Stimulated activated naive B cell treated with anti-CD40 and anti-IgM and Interleukin-4, amounts not matched to agents 10 μg/mL and 1 μg/mL and 100 μg/mL, for 72 hours (primary cell): ENCODE results near the gene SYNE1.
"Not testable (repeated sequence)": the region's sequence is repeated elsewhere in the genome, so short reads cannot be mapped to it uniquely, and the experiment has no call there.

Experiments
- ATAC-seq, 2 donors: fragments of 150-1000 bp; cut with Tn5 transposase; replicated peaks; 2 replicates each; pipeline ENCODE4 v1.10.0; 2021; ENCODE audit warnings: moderate library complexity in 1 of 2
- DNase-seq: peaks from one replicate; pipeline ENCODE4 v3.0.0; 2021
- H3K27ac Mint-ChIP-seq: one replicate; pipeline ENCODE4 v1.8.0; 2022; ENCODE audit warnings: mild to moderate bottlenecking, mixed read lengths
- H3K27me3 Mint-ChIP-seq, 2 donors: one replicate each; pipeline ENCODE4 v1.8.0; 2022; ENCODE audit warnings: mixed read lengths in 2 of 2
- H3K36me3 Mint-ChIP-seq, 2 donors: one replicate each; pipeline ENCODE4 v1.8.0; 2022; ENCODE audit warnings: mixed read lengths in 2 of 2, mild to moderate bottlenecking in 1 of 2
- H3K4me1 Mint-ChIP-seq, 2 donors: one replicate each; pipeline ENCODE4 v1.8.0; 2022; ENCODE audit warnings: mixed read lengths in 2 of 2, mild to moderate bottlenecking in 1 of 2
- H3K4me3 Mint-ChIP-seq, 2 donors: one replicate each; pipeline ENCODE4 v1.8.0; 2022; ENCODE audit warnings: mild to moderate bottlenecking in 2 of 2, mixed read lengths in 2 of 2, moderate library complexity in 1 of 2
- H3K9me3 Mint-ChIP-seq, 2 donors: one replicate each; pipeline ENCODE4 v1.8.0; 2022; ENCODE audit warnings: mixed read lengths in 2 of 2, mild to moderate bottlenecking in 1 of 2

The SYNE1 gene, protein sequence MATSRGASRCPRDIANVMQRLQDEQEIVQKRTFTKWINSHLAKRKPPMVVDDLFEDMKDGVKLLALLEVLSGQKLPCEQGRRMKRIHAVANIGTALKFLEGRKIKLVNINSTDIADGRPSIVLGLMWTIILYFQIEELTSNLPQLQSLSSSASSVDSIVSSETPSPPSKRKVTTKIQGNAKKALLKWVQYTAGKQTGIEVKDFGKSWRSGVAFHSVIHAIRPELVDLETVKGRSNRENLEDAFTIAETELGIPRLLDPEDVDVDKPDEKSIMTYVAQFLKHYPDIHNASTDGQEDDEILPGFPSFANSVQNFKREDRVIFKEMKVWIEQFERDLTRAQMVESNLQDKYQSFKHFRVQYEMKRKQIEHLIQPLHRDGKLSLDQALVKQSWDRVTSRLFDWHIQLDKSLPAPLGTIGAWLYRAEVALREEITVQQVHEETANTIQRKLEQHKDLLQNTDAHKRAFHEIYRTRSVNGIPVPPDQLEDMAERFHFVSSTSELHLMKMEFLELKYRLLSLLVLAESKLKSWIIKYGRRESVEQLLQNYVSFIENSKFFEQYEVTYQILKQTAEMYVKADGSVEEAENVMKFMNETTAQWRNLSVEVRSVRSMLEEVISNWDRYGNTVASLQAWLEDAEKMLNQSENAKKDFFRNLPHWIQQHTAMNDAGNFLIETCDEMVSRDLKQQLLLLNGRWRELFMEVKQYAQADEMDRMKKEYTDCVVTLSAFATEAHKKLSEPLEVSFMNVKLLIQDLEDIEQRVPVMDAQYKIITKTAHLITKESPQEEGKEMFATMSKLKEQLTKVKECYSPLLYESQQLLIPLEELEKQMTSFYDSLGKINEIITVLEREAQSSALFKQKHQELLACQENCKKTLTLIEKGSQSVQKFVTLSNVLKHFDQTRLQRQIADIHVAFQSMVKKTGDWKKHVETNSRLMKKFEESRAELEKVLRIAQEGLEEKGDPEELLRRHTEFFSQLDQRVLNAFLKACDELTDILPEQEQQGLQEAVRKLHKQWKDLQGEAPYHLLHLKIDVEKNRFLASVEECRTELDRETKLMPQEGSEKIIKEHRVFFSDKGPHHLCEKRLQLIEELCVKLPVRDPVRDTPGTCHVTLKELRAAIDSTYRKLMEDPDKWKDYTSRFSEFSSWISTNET (N-terminal part only)

DNA sequence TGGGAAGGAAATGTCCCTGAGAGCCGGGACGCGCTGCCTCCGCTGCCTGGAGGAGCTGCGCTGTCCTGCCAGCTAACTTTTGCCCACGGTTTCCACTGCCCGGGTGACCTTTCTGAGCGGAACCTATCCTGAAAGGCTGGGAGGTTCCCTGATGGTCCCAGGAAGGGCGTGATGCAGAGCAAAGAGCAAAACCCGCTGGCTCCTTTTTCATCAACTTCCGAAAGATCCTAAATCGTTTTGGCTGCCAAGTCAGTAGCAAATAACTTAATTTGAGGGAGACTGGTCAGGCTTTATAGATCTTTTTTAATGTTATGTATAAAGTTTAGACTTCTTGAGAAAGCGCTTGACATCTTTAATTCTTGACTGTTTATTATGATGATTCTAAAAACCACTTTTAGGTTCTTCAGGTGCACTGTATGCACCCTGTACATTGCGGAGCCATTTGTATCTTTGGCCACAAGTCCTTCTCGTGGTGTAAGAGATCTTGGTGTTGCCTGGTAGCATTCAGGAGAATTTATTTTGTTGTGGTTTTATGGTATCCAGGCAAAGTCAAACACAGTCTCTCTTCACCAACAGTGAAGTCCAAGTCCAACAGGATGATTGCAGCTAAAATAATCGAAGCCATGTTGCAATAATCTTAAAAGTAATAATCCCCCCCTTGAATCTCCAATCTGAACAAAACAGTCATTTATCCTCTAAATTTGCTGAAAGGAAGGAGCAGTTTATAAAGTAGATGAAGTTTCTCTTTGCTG is at the start of gene SYNE1:
Gene SYNE1, minus strand, starts transcription at position 67 of the 752 bp plus-strand sequence. CDS start 9,031 bp downstream, outside the sequence.
- Mint-ChIP-seq H3K4me1 (peaks cover 5 to 9% of the 10 kb centered on the region in 2 donors), H3K36me3 (no peaks in the 10 kb centered on the region), H3K27ac (peak within 1 kb of the TSS; percentile 52), H3K27me3 (peaks cover 29 to 38% of the 10 kb centered on the region in 2 donors), H3K4me3 (peak within 1 kb of the TSS; percentile 65 to 70), H3K9me3 (no peaks in the 10 kb centered on the region)
- DNase-seq (no peak), ATAC-seq (no peak)

DNA sequence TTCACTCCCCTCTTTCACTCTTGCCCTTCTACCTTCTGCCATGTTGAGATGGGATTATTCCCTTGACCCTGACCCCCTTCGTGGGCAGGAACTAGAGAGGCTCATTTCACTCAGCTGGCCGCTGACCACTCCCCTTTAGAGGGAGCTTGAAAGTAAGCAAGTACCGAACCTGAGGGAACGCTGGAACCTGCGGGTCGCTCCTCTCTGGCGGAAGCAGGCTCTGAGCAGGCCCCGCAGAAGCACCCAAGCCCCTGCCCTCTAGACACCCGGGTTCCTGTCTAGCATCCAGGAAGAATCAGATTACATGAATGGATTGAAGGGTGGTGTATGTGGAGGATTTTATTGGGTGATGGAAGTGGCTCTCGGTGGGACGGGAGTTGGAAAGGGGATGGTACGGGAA is 48.7 kb upstream of the SYNE1 start:
- Mint-ChIP-seq H3K27ac (no peak overlapping the region), H3K9me3 (peaks cover 0 to 2% of the 10 kb centered on the region in 2 donors), H3K4me3 (no peak overlapping the region), H3K36me3 (no peaks in the 10 kb centered on the region), H3K4me1 (no peaks in the 10 kb centered on the region), H3K27me3 (no peaks in the 10 kb centered on the region)
- ATAC-seq, result no peak
- DNase-seq, result no peak

GRCh38 chr6:152682935-152683334 is 45.8 kb upstream of the SYNE1 start:
- DNase-seq, H3K27ac Mint-ChIP-seq, H3K4me1 Mint-ChIP-seq, H3K27me3 Mint-ChIP-seq, H3K4me3 Mint-ChIP-seq, H3K36me3 Mint-ChIP-seq, H3K9me3 Mint-ChIP-seq, ATAC-seq: not testable (repeated sequence)

- DNase-seq (no peak), ATAC-seq (no peak)
- Mint-ChIP-seq H3K27ac (no peak overlapping the region), H3K9me3 (peaks cover 0 to 2% of the 10 kb centered on the region in 2 donors), H3K36me3 (no peaks in the 10 kb centered on the region), H3K4me3 (no peak overlapping the region), H3K4me1 (peaks cover 0 to 6% of the 10 kb centered on the region in 2 donors), H3K27me3 (no peaks in the 10 kb centered on the region)
These were observed 45.0 kb upstream of the SYNE1 start for GRCh38 chr6:152682141-152682540.

- H3K36me3 Mint-ChIP-seq, result no peaks in the 10 kb centered on the region
- DNase-seq, result no peak
- peaks cover 0 to 2% of the 10 kb centered on the region in 2 donors for H3K9me3 Mint-ChIP-seq
- peaks cover 0 to 6% of the 10 kb centered on the region in 2 donors for H3K4me1 Mint-ChIP-seq
- no peak overlapping the region for H3K4me3 Mint-ChIP-seq
- H3K27me3 Mint-ChIP-seq, result no peaks in the 10 kb centered on the region
- no peak overlapping the region for H3K27ac Mint-ChIP-seq
- no peak for ATAC-seq
These were observed 43.8 kb upstream of the SYNE1 start for GRCh38 chr6:152680879-152681517.

DNA sequence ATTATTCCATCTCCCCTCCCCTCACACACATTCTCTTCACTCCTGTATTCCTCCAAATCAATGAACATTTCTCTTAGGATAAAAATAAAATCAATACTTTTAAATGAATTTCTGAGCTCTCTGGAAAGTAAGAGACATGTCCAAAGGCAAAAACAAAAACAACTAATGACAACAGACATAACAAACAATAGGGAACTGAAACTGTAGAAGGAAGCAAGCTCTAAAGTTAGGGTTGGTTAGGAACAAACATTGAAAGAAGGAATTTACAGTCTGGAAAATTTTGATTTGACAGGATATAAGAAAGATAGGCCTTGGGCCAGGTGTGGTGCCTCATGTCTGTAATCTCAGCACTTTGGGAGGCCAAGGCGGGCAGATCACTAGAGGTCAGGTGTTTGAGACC is 43.0 kb upstream of the SYNE1 start:
- ATAC-seq (no peak), DNase-seq (no peak)
- H3K27ac Mint-ChIP-seq, result no peak overlapping the region
- H3K36me3 Mint-ChIP-seq, result no peaks in the 10 kb centered on the region
- peaks cover 0 to 6% of the 10 kb centered on the region in 2 donors for H3K4me1 Mint-ChIP-seq
- H3K27me3 Mint-ChIP-seq, result peaks cover 0 to 2% of the 10 kb centered on the region in 2 donors
- no peaks in the 10 kb centered on the region for H3K9me3 Mint-ChIP-seq
- no peak overlapping the region for H3K4me3 Mint-ChIP-seq

DNA sequence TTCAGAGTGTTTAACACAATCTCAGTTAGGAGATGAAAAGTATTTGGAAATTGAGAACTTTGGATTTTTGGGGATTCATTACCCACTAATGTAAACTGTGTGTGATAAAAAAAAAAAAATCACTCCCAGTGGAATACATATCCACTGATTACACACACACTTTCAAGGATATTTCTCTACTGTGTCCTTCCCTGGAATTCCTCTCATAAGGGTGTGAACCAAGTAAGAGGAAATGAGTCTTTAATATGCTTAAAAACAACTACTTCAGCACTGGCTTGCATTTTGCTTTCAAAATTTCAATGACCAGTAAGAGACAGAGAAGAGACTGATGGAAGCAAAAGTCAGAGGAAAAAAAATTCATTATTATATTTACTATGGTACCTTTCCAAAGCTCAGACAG is 36.1 kb upstream of the SYNE1 start:
- no peak overlapping the region for H3K27ac Mint-ChIP-seq
- H3K27me3 Mint-ChIP-seq, result peaks cover 6 to 14% of the 10 kb centered on the region in 2 donors
- DNase-seq (no peak), ATAC-seq (no peak)
- H3K36me3 Mint-ChIP-seq, result no peaks in the 10 kb centered on the region
- H3K4me1 Mint-ChIP-seq, result no peaks in the 10 kb centered on the region
- peaks cover 0 to 5% of the 10 kb centered on the region in 2 donors for H3K9me3 Mint-ChIP-seq
- H3K4me3 Mint-ChIP-seq, result no peak overlapping the region

GRCh38 chr6:152671171-152671570 is 34.0 kb upstream of the SYNE1 start:
- no peak for ATAC-seq
- no peaks in the 10 kb centered on the region for H3K36me3 Mint-ChIP-seq
- H3K27me3 Mint-ChIP-seq, result peaks cover 10 to 14% of the 10 kb centered on the region in 2 donors
- H3K27ac Mint-ChIP-seq, result no peak overlapping the region
- no peaks in the 10 kb centered on the region for H3K4me1 Mint-ChIP-seq
- DNase-seq, result no peak
- H3K4me3 Mint-ChIP-seq, result no peak overlapping the region
- peaks cover 4 to 5% of the 10 kb centered on the region in 2 donors for H3K9me3 Mint-ChIP-seq

DNA sequence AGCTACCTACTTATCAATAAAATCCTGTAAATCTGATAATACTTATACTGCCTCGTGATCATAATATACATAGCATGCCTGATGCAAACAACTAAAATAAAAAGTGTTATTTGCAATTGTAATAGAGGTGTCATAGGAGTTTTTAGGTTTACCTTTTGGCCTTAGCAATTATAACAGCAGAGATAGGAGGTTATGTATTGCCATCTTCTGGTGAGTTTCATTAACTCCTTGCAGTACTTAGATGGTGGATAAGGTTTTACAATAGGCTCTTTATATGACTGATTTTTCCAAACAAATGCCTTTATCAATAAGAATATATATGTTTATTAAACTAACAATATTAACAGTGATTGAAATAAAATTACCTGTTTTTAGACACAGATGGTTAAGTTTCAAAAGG is 32.7 kb upstream of the SYNE1 start:
- DNase-seq (no peak), ATAC-seq (no peak)
- H3K4me3 Mint-ChIP-seq, result no peak overlapping the region

GRCh38 chr6:152661776-152662175 is 24.6 kb upstream of the SYNE1 start:
- DNase-seq, result no peak
- no peaks in the 10 kb centered on the region for H3K27me3 Mint-ChIP-seq
- no peaks in the 10 kb centered on the region for H3K36me3 Mint-ChIP-seq
- H3K4me1 Mint-ChIP-seq, result peaks cover 0 to 2% of the 10 kb centered on the region in 2 donors
- no peak for ATAC-seq
- H3K9me3 Mint-ChIP-seq, result peaks cover 0 to 5% of the 10 kb centered on the region in 2 donors
- H3K4me3 Mint-ChIP-seq, result no peak overlapping the region
- H3K27ac Mint-ChIP-seq, result no peak overlapping the region

More for the DNA sequence above, 32.7 kb upstream of the SYNE1 start:
- Mint-ChIP-seq H3K9me3 (peaks cover 3 to 6% of the 10 kb centered on the region in 2 donors), H3K27ac (no peak overlapping the region), H3K36me3 (no peaks in the 10 kb centered on the region), H3K4me1 (no peaks in the 10 kb centered on the region), H3K27me3 (peaks cover 8 to 9% of the 10 kb centered on the region in 2 donors)

GRCh38 chr6:152651986-152652385 is 14.8 kb upstream of the SYNE1 start:
- H3K36me3 Mint-ChIP-seq, result no peaks in the 10 kb centered on the region
- no peak for DNase-seq

DNA sequence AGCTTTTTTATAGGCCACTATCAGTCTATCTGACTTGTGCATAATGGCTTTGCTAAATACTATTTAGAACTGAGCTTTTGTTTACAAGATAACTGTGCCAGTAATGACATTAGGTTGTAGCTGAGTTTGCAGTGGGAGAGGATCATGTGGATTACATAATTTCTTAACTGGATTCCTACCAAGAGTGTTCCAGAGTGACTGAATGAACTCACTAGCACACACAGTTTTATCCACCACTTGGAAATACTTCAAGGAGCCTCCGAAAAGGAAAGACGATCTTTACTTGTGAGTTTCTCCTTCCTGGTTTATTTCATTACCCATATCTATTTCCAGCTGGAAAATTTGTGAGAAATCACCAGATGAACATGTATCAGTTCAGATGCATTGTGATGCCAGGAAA is 10.9 kb upstream of the SYNE1 start:
- no peak for ATAC-seq
- no peak overlapping the region for H3K27ac Mint-ChIP-seq
- H3K36me3 Mint-ChIP-seq, result no peaks in the 10 kb centered on the region
- H3K9me3 Mint-ChIP-seq, result no peaks in the 10 kb centered on the region
- H3K4me1 Mint-ChIP-seq, result no peaks in the 10 kb centered on the region
- no peak overlapping the region for H3K4me3 Mint-ChIP-seq
- DNase-seq, result no peak
- peaks cover 15 to 21% of the 10 kb centered on the region in 2 donors for H3K27me3 Mint-ChIP-seq

More at GRCh38 chr6:152651986-152652385, 14.8 kb upstream of the SYNE1 start:
- no peaks in the 10 kb centered on the region for H3K4me1 Mint-ChIP-seq
- no peaks in the 10 kb centered on the region for H3K9me3 Mint-ChIP-seq
- peaks cover 0 to 12% of the 10 kb centered on the region in 2 donors for H3K27me3 Mint-ChIP-seq
- no peak overlapping the region for H3K4me3 Mint-ChIP-seq
- H3K27ac Mint-ChIP-seq, result no peak overlapping the region
- ATAC-seq, result no peak

DNA sequence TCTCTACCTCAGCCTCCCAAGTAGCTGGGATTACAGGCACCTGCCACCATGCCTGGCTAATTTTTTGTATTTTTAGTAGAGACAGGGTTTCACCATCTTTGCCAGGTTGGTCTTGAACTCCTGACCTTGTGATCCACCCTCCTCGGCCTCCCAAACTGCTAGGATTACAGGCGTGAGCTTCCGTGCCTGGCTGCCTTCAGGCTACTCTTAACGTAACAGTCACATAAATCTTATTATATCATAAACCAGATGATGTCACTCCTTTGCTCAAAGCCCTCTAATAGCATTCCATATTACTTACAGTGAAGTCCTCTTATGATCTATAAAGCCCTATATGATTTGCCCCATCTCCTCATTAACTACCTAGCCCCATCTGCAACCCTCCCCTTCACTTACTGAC is 9.6 kb upstream of the SYNE1 start:
- H3K27ac Mint-ChIP-seq, H3K9me3 Mint-ChIP-seq, H3K4me3 Mint-ChIP-seq, ATAC-seq, H3K36me3 Mint-ChIP-seq, H3K4me1 Mint-ChIP-seq, DNase-seq: not testable (repeated sequence)
- peaks cover 15 to 21% of the 10 kb centered on the region in 2 donors for H3K27me3 Mint-ChIP-seq
